HG03378 (cell line): ENCODE data around the gene RAB6B.

Experiments
- ATAC-seq: cut with Tn5 transposase; IDR thresholded peaks from one replicate; pipeline ENCODE4 v1.9.1; 2021; ENCODE audit warnings: mild to moderate bottlenecking, moderate library complexity; ENCODE audit not compliant: unreplicated experiment

Gene RAB6B

DNA sequence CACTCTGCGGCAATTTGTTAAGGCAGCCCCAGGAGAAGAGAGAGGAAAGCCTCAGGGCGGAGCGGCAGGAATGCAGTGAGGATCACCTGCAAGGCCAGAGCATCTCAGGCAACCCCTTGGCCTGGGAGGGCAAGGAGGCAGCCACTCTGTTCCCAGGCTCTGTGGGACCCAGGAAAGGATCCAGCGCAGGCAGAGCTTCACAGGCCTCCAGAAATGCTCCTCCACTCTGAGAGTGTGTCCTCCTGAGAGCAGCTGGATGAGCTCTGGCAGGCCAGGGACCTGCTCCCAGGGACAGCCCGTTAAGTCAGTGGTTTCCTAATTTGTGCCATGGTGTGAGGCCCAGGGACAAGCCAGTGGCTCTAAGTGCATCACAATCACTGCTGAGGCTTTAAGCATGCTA is 35.2 kb downstream of the RAB6B start:
- no peak for ATAC-seq

DNA sequence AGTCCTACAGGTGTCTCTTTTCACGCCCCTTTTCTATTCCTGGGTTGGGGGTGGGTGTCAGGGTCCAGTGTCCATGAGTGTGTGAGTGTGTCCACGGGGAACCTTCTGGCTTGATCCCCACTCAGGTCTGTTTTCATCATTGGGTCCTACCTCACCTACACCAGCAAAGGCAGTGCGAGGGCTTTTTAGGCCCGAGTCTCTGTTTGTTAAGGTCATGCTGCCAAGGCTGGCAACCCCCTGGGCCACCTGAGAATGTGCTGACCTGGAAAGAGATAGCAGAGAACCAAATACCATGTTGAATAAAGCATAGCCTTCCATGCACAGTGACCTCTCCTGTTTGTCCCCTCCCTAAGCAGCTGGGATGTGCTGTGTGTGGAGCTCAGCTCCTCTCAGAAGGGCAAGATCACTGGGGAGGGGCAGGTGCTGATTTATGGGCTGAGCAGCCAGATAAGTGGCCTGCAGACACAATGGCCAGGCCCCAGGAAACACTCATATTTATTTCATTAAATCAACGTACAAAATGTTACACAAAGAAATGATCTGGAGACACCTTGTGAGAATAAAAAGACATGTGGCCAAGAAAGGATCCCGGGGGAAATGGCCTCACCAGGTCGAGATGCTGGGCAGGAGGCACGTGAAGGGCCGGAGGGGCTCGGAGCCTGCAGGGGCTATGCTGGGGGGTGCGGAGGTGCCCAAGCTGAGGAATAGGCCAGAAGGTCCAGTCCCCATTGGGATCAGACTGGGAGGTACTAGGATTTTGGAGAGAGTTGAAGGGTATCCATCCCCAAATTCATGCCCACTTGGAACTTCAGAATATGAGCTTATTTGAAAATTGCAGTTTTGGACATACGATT is 36.1 kb downstream of the RAB6B start:
- ATAC-seq, result no peak

DNA sequence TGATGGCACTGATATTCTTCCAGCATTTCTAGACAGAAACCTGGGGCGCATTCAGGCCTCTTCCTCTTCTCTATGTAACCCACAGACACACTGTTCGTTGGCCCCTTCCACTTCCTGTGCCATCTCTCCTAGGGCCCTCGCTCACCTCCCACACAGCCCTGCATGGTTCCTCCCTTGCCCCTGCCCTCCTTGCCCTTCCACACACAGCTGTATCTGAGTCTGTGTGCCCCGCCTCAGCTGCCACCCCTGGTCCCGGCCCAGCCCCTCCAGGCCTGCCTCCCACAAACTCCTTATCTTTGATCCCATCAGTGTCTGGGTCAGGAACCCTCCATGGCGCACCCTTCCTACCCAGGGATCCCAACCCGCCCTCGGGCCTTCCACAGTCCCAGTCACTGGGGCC is 37.9 kb downstream of the RAB6B start:
- ATAC-seq, result no peak

DNA sequence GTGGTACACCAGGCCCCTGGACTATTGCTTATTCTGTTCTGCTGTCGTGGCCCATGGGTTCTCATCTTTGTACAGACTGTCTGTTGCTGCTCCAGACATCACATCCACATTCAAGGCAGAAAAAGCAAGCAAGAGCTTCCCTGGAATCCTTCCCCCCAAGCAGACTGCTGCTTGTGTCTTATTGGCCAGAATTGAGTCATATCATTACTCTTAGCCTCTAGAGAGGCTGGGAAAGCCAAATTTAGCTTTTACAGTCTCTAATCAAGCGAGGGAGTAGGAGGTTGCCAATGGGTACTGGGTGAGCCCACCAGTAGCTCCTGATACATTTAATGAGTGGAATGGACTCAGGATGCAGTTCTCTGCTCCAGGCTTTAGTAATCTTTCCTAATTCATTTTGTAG is 39.4 kb downstream of the RAB6B start:
- no peak for ATAC-seq

DNA sequence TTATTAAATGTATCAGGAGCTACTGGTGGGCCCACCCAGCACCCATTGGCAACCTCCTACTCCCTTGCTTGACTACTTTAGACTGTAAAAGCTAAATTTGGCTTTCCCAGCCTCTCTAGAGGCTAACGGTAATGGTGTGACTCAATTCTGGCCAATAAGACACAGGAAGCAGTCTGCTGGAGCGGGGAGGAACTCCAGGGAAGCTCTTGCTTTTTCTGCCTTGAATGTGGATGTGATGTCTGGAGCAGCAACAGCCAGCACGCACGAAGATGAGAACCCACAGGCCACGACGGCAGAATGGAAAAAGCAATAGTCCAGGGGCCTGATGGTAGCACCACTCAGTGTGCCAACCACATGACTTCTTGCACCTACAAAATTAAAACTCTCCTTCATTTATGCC is 39.9 kb downstream of the RAB6B start:
- no peak for ATAC-seq

DNA sequence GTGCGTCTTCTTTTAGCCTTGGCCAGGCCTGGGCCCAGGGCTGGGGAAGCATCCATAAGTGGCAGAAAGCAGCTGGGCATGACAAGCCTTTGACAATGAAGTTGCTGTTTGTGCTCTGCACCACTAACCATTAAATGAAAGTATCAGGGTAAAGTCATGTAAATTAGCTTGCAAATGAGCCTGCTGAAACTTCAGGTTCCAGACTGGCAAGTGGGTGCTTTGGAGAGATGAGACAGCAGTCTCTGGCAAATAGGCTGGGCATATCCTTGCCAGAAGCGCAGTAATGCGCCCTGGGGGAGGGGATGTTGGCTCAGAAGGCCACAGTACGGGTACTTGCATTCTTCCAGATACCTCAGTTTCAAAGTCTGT is 40.7 kb downstream of the RAB6B start:
- ATAC-seq, result no peak

DNA sequence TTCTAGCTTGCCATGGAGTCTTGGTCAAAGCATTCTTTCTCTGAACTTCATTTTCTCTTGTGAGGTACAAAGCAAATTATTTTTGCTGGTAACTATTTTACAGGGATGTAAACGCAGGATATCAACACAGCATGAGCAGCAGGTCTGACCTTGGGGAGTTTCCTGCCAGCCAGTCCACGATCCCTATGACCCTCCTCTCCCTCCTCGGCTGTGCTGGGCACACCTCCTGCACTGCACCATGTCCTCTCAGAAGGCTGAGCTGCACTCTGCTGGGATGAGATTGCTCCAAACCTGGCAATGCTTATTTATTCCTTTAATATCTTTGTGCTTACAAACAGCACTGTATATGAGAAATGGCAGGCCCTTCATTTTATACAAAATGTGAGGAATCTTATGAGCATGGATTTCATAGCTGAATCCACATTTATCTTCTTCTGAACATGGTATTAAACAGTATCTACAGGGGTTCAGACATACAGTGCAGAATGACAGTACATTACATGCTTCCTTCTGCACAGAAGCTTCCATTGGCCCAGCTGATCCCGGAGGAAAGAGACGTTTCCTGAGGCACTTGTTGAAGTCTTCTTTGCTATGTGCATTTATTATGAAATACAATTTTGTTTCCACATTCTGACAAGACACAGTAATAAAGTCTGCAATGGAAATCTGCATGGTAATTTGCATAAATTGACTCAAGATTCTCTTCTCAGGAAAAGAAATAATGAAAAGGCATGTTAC is 41.2 kb downstream of the RAB6B start:
- no peak for ATAC-seq

DNA sequence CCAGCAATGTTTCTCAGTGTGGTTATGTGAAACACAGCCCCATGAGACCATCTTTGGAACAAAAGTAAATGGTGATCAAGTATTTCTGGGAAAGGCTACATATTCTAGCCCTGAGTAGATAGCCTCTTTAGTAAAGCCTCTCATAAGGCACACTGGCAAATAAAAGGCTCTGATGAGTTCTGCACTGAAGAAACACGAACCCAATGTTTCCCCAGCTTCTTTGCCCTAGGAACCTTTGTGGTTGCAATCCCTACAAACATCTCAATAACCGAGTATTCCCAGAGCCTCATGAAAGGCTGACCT is 41.8 kb downstream of the RAB6B start:
- ATAC-seq, result no peak

DNA sequence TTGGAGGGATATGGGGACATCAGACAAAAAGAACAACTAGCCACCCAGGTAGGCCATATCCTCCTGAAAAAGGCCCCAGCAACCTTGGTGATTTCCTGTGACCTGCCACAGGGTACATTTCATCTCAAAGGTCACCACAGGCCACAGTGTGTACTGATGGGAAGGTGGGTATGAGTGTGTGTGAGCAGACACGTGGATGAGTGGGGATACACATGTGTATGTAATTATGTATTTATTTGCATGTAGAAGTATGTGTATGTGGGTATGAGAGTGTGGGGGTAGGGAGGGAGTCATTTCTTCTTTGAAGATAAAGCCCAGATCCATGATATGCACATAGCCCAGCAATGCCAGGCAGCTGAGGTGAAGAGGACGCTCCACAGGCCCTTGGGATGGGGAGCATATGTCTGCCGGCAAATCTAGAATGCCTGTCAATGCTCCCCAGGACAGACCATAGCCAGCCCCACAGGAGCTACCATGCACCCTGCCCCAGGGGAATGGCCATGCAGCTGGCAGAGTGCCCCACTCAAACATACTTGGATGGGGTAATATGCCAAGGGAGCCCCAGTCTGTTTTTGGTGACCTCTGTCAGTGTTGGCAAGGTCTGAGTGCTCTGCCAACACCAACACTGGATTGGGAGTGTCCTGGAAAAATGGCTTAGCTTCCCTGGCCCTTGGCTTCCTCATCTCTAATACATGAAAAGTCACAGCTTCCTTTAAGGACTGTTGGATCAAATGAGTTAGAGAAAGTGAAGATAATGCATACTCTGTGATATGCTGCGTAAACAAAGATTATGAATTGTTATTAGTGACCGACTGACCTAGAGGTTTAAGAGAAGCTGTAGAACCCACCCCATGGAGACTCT is 42.4 kb downstream of the RAB6B start:
- no peak for ATAC-seq

DNA sequence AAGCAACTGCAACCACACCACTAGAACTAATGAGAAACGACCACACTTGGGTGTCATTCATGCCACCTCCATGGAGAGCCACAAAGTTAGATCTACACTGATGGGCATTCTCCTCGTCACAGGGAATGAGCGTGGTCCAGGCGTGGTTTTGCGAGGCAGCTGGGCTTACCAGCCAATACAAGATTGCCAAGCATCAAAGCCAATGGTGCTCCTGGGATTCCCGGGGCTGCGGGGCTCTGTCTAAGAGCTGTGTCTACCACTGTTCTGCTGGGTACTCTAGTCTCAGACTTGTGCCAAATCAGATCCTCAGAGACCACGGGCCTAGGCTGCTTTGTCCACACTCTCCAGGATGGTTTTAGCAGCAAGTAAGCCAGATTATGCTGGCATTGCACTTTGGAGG is 43.8 kb downstream of the RAB6B start:
- ATAC-seq, result no peak

DNA sequence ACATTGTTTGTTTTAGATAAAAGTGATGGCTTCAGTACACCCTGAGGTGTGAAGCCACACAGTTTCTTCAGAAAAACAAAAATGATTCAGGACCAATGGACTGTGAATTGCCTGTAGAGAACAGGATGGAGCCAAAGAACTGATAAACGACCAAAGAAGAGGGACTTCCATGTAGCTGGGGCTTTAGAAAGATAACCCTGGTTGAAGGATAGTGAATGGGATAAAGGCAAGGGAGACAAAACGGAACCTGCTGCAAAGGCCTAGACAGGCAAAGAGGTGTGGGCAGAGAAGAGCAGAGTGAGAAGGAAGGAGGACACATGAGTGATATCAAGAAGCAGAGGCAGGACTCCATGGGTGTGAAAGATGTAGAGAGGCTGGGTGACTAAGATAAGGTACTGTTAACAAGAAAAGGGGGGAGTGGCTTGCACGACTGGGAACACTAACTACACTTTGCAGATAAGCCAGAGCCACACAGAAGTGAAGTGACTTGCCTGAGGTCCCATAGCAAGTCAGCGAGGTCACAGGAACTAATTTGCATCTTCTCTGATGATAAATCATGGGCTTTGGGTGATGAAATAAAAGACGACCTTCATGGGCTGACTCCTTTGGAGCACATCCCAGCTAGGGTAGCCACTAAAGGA is 44.3 kb downstream of the RAB6B start:
- ATAC-seq, result peak; percentile 65

DNA sequence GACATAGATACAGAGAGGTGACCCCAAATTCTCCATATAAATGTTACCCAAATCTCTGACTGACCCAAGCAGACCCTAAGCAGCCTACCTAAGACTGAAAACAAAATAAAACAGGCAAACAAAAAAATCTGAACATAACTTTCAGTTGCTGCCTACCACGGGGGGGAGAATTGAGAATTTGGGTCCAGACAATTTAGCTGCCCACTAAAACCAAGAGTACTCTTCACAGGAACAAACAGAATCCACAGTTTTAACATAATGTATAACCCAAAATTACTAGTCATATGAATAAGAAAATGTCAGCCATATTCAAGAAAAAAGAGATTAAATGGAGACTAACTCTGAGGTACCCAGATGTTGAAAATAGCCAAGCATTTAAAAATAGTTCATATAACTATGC is 45.6 kb downstream of the RAB6B start:
- ATAC-seq, result no peak

DNA sequence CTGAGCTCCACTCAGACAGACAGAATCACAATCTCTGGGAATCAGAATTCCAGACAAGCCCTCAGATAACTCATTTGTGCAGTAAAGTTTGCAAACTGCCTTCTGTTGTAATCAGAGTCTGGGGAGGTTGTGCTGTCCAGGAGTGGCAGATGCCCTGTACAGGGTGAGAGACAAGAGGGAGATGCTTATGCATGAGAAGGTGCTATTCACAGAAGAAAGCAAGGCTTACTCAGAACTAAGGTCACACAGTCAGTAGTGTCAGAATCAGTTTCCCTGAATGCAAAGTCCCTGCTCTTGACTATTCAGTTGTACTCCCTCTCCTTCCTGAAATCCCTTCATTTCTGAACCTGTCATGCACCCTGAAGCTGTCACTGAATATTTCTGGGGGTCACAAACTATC is 46.3 kb downstream of the RAB6B start:
- no peak for ATAC-seq

DNA sequence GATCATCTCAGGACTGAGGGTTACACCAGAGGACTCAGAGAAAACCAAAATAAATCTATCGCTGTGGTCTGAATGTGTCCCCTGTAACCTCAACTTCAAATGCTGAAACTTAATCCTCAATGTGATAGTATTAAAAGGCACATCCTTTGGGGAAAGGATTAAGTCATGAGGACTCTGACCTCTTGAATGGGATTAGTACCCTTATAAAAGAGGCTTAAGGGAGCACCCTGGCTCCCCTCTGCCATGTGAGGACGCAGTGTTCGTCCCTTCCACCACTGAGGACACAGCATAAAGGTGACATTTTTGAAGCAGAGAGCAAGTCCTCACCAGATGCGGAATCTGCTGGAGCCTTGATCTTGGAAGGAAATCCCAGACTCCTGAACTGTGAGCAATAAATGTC is 50.6 kb downstream of the RAB6B start:
- ATAC-seq, result no peak

DNA sequence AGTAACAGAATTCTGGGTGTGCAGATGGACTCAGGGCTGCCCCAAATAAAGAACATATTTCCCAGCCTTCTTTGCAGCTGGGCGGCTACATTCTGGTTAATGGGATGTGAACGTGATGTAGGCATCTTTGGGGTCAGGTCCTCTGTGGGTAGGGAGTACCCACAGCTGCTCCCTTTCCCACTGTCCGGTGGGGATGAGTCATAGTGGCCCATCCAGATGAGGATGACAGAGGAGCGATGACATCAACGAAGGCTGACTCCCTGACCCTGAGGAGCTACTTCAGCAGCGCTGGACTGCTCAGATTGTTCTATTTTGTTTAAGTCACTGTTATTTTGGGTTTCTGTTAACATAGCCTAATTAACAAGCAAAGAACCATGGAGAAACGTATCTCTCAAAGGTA is 52.0 kb downstream of the RAB6B start:
- no peak for ATAC-seq

DNA sequence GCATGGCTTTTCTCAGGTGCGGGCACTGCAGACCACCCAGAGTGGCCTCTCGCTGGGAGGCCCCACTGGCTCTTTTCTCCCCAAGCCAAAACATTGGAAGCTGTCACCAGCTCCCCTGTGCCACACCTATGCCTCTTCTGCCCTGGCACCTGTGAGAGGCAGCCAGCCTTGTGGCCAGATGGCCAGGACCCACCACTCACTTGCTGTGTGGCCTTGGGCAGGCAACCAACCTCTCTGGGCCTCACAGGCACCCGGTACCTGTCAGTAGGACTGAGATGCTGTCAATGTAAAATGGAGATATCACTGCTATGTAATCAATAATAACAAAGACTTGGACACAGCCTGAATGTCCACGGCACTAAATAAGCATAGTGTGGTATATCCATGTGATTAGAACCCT is 53.5 kb downstream of the RAB6B start:
- ATAC-seq, result no peak

DNA sequence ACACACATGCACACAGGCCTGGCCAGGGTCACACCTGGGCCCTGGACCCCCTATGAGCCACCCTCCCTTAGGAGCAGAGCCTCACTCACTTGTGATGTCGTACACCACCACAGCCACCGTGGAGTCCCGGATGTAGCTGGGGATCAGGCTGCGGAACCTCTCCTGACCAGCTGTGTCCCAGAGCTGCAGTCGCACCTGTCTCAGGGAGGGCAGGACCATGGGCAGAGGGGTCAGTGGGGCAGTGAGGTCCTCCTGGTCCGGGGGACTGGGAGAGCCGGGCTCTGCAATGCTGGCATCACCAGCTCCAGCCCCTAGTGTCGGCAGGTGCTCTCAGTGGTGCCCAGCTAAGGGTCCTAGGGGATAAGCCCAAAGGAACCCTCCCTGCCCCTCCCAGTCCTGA is 54.5 kb downstream of the RAB6B start:
- ATAC-seq, result no peak

DNA sequence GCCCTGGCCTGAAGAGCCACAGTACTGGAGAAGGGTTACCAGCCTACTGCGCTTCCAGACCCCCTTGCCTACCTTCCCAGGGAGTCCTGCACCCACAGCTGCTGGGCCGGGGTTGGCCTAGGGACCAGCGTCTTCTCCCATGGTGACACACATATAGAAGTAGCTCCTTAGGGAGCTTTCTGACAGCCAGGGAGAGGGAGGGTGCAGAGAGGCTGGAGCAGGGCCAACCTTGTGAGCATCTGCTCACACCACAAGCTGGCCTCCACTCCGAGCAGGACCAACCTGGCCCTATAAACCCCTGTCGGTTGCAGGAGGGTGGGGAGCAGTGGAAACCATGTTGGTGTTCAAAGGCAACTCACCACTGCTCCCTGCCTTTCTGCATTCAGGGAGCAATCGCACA is 54.9 kb downstream of the RAB6B start:
- ATAC-seq, result no peak

DNA sequence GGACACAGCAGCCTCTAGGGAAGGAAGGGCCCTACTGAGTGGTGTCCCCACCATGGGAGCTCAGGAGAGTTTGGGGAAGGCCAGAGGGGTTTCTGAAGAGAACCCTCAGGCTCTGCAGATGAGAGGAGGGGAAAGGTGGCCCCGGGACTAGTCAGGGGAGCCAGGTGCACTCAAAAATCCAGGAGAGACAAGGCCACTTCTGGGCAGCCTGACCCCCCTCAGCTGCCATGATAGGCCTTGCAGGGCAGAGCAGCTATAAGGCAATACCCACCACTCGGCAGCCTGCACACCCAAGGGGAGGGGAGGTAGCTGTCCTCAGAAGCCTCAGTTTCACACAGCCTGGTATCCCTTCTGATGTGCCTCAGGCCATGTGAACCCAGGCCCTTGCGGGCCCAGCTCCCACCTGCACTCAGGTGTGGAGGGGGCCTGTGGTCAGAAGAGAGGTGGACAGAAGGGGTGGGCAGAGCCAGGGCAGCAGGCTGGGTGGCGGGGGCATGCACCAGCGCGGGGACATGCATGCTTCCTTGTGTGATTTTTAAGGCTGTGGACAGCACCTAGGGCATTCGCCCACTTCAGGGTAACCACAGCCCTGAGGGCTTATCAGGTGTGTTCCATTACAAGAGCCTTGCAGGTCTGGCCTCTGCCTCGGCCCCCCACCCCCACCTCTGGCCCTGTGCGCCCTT is 55.5 kb downstream of the RAB6B start:
- no peak for ATAC-seq

DNA sequence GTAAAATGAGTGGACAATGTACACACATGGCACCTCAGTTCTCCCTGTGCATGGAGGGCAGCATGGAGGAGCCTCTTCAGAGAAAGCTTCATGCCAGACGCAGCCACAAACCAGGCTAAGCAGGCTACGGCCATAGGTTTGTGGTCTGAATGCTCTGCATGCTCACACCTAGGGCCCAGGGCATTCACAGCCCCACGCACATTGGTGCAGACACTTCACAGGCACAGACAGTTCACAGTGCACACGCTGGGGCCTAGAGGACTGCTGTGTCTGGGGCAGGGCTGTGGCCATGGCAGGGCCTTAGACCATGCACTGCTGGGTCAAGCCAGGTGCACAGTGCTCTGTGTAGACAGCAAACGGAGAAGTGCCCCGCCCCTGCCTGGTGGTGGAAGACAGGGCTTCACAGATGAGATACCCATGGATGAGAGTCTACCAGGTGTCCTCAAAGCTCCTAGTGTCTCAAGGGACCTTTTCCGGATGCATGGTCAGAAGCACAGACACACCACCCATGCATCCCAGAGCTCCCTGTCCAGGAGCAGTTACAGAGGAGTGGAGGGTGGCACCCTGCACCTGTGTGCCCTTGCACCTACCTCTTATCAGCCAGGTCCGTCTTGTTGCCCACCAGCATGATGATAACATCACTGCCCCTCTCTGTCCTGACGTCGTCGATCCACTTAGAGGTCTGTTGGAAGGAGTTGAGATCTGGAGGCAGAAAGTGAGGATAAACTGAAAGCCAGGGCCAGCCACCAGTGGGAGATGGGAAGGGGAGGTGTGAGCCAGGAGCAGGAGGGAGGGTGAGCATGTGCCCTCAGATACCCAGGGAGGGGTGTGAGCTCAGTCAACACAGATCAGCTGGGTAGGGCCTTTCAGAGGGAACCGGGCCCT is 56.5 kb downstream of the RAB6B start:
- no peak for ATAC-seq
